Measurements from ENCODE around the gene KIF3A. TPM values are rescaled to one million over a fixed set of nuclear protein-coding genes. Genes with fewer than 3 reads are reported as not detected.

The KIF3A gene
- total RNA-seq, 1 donor from 2014 or later, result 11.9 TPM

DNA sequence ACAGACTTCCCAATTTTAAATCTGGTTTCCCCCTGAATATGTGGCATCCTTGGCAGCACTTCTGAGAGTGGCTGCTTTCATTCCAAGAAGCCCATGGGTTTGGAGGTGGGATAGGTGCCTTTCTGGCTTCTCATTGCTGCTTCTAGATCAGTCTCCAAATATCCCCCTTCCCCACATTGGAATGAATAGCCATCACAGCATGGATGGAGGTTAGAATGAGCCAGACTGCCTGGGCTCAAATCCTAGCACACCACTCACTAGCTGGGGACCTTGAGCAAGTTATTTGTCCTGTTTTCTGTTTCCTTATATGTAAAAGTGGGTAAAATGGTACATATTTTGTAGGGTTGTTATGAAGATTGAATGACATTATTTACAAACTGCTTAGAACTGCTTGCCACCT is 93.2 kb downstream of the KIF3A start:
- intact Hi-C loops (cut with micrococcal nuclease), result no loop called here
- DNase-seq, result no peak
- H3K36me3 ChIP-seq, result peaks cover 42% of the 10 kb centered on the region

More for the DNA sequence above, 93.2 kb downstream of the KIF3A start:
- no peak overlapping the region for H3K27ac ChIP-seq (replicated peaks)
- no peaks in the 10 kb centered on the region for H3K4me1 ChIP-seq
- TF ChIP-seq, protein P1, sequence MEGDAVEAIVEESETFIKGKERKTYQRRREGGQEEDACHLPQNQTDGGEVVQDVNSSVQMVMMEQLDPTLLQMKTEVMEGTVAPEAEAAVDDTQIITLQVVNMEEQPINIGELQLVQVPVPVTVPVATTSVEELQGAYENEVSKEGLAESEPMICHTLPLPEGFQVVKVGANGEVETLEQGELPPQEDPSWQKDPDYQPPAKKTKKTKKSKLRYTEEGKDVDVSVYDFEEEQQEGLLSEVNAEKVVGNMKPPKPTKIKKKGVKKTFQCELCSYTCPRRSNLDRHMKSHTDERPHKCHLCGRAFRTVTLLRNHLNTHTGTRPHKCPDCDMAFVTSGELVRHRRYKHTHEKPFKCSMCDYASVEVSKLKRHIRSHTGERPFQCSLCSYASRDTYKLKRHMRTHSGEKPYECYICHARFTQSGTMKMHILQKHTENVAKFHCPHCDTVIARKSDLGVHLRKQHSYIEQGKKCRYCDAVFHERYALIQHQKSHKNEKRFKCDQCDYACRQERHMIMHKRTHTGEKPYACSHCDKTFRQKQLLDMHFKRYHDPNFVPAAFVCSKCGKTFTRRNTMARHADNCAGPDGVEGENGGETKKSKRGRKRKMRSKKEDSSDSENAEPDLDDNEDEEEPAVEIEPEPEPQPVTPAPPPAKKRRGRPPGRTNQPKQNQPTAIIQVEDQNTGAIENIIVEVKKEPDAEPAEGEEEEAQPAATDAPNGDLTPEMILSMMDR (IDR thresholded peaks at IDR 0.05; ENCODE audit: borderline replicate concordance), result no peak
- no peak overlapping the region for H3K4me3 ChIP-seq
- no peaks in the 10 kb centered on the region for H3K27me3 ChIP-seq (ENCODE audit: low read depth)
- peaks cover 20% of the 10 kb centered on the region for H3K9me3 ChIP-seq (replicated peaks)

Other genes starting within 250 kb of the KIF3A start
- 10.9 TPM for gene IRF1, start 246.8 kb downstream of the KIF3A start, total RNA-seq
- not detected for gene IL5, start 194.0 kb downstream of the KIF3A start, total RNA-seq
- gene RAD50, start 180.6 kb downstream of the KIF3A start, total RNA-seq, result 33.4 TPM
- not detected for gene IL13, start 79.4 kb downstream of the KIF3A start, total RNA-seq
- gene IL4, start 63.6 kb downstream of the KIF3A start, total RNA-seq, result not detected
- 0.08 TPM for gene CCNI2, start 9.9 kb upstream of the KIF3A start, total RNA-seq
- 27.2 TPM for gene SEPTIN8, start 39.7 kb upstream of the KIF3A start, total RNA-seq
- not detected for gene SOWAHA, start 75.8 kb upstream of the KIF3A start, total RNA-seq
- gene SHROOM1, start 93.1 kb upstream of the KIF3A start, total RNA-seq, result 4.9 TPM
- gene GDF9, start 128.9 kb upstream of the KIF3A start, total RNA-seq, result 0.52 TPM
- 1,839 TPM for gene UQCRQ, start 129.1 kb upstream of the KIF3A start, total RNA-seq
- gene LEAP2, start 136.1 kb upstream of the KIF3A start, total RNA-seq, result 1.9 TPM
- 32.1 TPM for gene AFF4, start 226.1 kb upstream of the KIF3A start, total RNA-seq

All from left ventricle myocardium inferior (tissue), 1 donor.